SH-SY5Y (cell line): ENCODE results near the gene AGR3.

Experiments
- GATA2 ChIP-seq: IDR thresholded peaks from 2 replicates; pipeline ENCODE4 v1.6.1; 2011; ENCODE audit warnings: mild to moderate bottlenecking, low read depth, low read length
- GATA3 ChIP-seq: IDR thresholded peaks from 2 replicates; pipeline ENCODE4 v1.6.1; 2011; ENCODE audit warnings: low read depth, mild to moderate bottlenecking, low read length, moderate library complexity

DNA sequence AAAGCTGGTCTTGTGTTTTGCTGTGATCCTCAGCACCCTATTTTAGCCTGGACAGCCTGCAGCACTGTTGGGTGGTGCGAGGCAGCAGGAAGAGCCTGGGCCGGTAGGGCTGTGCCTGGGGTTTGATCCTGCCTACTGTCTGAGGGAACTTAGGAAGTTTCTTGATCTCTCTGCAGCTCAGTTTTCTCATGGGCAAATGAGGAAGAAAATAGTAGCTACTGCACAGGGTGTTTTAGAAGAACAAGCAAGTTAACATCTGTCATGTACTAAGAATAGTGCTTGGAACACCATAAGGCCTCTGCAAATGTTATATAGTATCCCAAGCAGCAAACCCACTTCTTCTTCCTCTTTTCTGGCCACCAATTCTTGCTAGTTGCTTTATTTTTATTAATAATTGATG lies 65.0 kb downstream of the AGR3 start:
- no peak for TF ChIP-seq GATA3
- no peak for TF ChIP-seq GATA2
